ENCODE results near the gene RAET1E. TPM values are rescaled to one million over a fixed set of nuclear protein-coding genes. Genes with fewer than 3 reads are reported as not detected.

Gene RAET1E
- total and polyA plus RNA-seq, 2 donors (not counting 3 experiments of a cell fraction or from before 2014, with no cell fraction given): 0.04 TPM; not detected in 1

- Histone ChIP-seq H3K9me3 (replicated peaks; ENCODE audit: control insufficient read depth, insufficient read depth, low read length) (no peaks in the 10 kb centered on the region), H3K36me3 (ENCODE audit: control insufficient read depth in 2 of 2, extremely low read depth in 1 of 2, insufficient read depth in 2 of 2, low read length in 2 of 2) (no peaks in the 10 kb centered on the region), H3K9ac (replicated peaks; ENCODE audit: extremely low read depth, insufficient read depth, low read length) (no peak overlapping the region), H3K4me2 (ENCODE audit: insufficient read depth, low read length) (no peak overlapping the region), H3K27ac (ENCODE audit: insufficient read depth, low read depth, low read length) (no peak overlapping the region), H3K79me2 (ENCODE audit: control insufficient read depth, insufficient read depth, low read length) (no peaks in the 10 kb centered on the region), H3K4me1 (ENCODE audit: control insufficient read depth, extremely low read depth, insufficient read depth, low read length) (peaks cover 12% of the 10 kb centered on the region), H3K27me3 (ENCODE audit: control insufficient read depth in 2 of 2, insufficient read depth in 2 of 2, low read length in 2 of 2) (peaks cover 4 to 10% of the 10 kb centered on the region in 2 experiments), H4K20me1 (replicated peaks; ENCODE audit: control insufficient read depth, extremely low read depth, insufficient read depth, low read length) (no peaks in the 10 kb centered on the region), H3K4me3 (replicated peaks in 1 of 3; ENCODE audit: insufficient read depth in 1 of 3, low read depth in 1 of 3, low read length in 3 of 3) (no peak overlapping the region), H2AFZ (ENCODE audit: low read depth, low read length) (no peak overlapping the region), H3K9me1 (replicated peaks; ENCODE audit: control insufficient read depth, extremely low read depth, insufficient read depth, low read length) (no peaks in the 10 kb centered on the region)
- intact Hi-C loops (cut with micrococcal nuclease): no loop called here
- no TSS peak for BruUV-seq (replicated peaks)
- ChIA-PET CTCF (interaction anchor here (1.4 kb wide), 1 partner anchor 31 kb away, joined by 3 read pairs; no protein-coding TSS in a partner anchor), POLR2A (no interaction called here)
- DNase-seq (ENCODE audit: low read depth, low spot score) (no peak), FAIRE-seq (no peak)
- dilution Hi-C loops (cut with MboI; ENCODE audit: extremely low pct_ligation_motif_present, low sequenced_read_pairs): no loop called here
- no peak for TF ChIP-seq EZH2 (IDR thresholded peaks at IDR 0.05; ENCODE audit: borderline replicate concordance, low read depth, low read length, severe bottlenecking)
- TF ChIP-seq CTCF (IDR thresholded peaks at IDR 0.05; ENCODE audit: extremely low read depth in 1 of 2, insufficient read depth in 1 of 2, low read depth in 1 of 2, low read length in 2 of 2): no peak
- no peak for TF ChIP-seq MAX (IDR thresholded peaks at IDR 0.05; ENCODE audit: insufficient read depth, insufficient read length)
- TF ChIP-seq MYC (IDR thresholded peaks at IDR 0.05; ENCODE audit: low read depth, low read length): no peak
- TF ChIP-seq GATA2 (IDR thresholded peaks at IDR 0.05; ENCODE audit: insufficient read depth, insufficient read length, low read depth, low read length): no peak
- no peak for TF ChIP-seq JUN (IDR thresholded peaks at IDR 0.05; ENCODE audit: borderline replicate concordance, insufficient read depth, insufficient read length, low read depth)
- TF ChIP-seq FOS (IDR thresholded peaks at IDR 0.05; ENCODE audit: borderline replicate concordance, insufficient read depth, low read length): no peak
- no peak for TF ChIP-seq POLR2AphosphoS5 (IDR thresholded peaks at IDR 0.05; ENCODE audit: insufficient read depth, low read depth, low read length)
- no peak for TF ChIP-seq POLR2A (IDR thresholded peaks at IDR 0.05; ENCODE audit: low read depth, low read length)
Observed at GRCh38 chr6:149900620-149901443, 2.9 kb upstream of the RAET1E start.
